Skeletal muscle satellite cell (primary cell): ENCODE measurements around the gene NUP153.
"Not testable (repeated sequence)": the region's sequence is repeated elsewhere in the genome, so short reads cannot be mapped to it uniquely, and the experiment has no call there.

Experiments
- H3K27me3 ChIP-seq: 2 replicates; pipeline ENCODE4 v1.7.0; 2013; ENCODE audit warnings: low read length; ENCODE audit not compliant: control insufficient read depth, insufficient read depth
- H3K36me3 ChIP-seq: 2 replicates; pipeline ENCODE4 v1.7.0; 2013; ENCODE audit warnings: mild to moderate bottlenecking, control low read depth, low read length; ENCODE audit not compliant: insufficient read depth
- H3K4me1 ChIP-seq: 2 replicates; pipeline ENCODE4 v1.7.0; 2013; ENCODE audit warnings: low read length; ENCODE audit not compliant: control insufficient read depth, insufficient read depth
- H3K4me2 ChIP-seq: 2 replicates; pipeline ENCODE4 v1.7.0; 2013; ENCODE audit warnings: mild to moderate bottlenecking, low read length
- H3K4me3 ChIP-seq: 2 replicates; pipeline ENCODE4 v1.7.0; 2013; ENCODE audit warnings: low read length
- H3K9ac ChIP-seq: 2 replicates; pipeline ENCODE4 v1.7.0; 2013; ENCODE audit warnings: mild to moderate bottlenecking, low read depth, low read length, moderate library complexity
- H3K9me3 ChIP-seq: replicated peaks from 2 replicates; pipeline ENCODE4 v1.7.0; 2013; ENCODE audit warnings: mild to moderate bottlenecking, control low read depth, low read length

Gene NUP153

GRCh38 chr6:17709476-17709875 is 2.8 kb upstream of the NUP153 start:
- Histone ChIP-seq H3K36me3 (no peaks in the 10 kb centered on the region), H3K9ac (no peak overlapping the region), H3K9me3 (no peaks in the 10 kb centered on the region), H3K4me3 (no peak overlapping the region), H3K4me2 (no peak overlapping the region), H3K4me1 (peaks cover 19% of the 10 kb centered on the region), H3K27me3 (no peaks in the 10 kb centered on the region)

- H3K9me3 ChIP-seq, H3K4me3 ChIP-seq, H3K27me3 ChIP-seq, H3K4me2 ChIP-seq, H3K36me3 ChIP-seq, H3K9ac ChIP-seq: not testable (repeated sequence)
- H3K4me1 ChIP-seq: peaks cover 26% of the 10 kb centered on the region
Measured at GRCh38 chr6:17708035-17708434, 1.3 kb upstream of the NUP153 start.

- H3K4me3 ChIP-seq: peak overlapping the region; percentile 65
- H3K27me3 ChIP-seq: no peaks in the 10 kb centered on the region
- peaks cover 32% of the 10 kb centered on the region for H3K4me1 ChIP-seq
- H3K9ac ChIP-seq: peak overlapping the region; percentile 82
- H3K36me3 ChIP-seq: no peaks in the 10 kb centered on the region
- H3K4me2 ChIP-seq: peak overlapping the region; percentile 83
- H3K9me3 ChIP-seq: no peaks in the 10 kb centered on the region
Measured at GRCh38 chr6:17707371-17707651, 586 bp upstream of the NUP153 start.

GRCh38 chr6:17705778-17706579 is 746 bp downstream of the NUP153 start:
- peak overlapping the region; percentile 84 for H3K4me3 ChIP-seq
- no peaks in the 10 kb centered on the region for H3K27me3 ChIP-seq
- no peaks in the 10 kb centered on the region for H3K9me3 ChIP-seq
- peak overlapping the region; percentile 94 for H3K4me2 ChIP-seq
- peak overlapping the region; percentile 99 for H3K9ac ChIP-seq
- H3K36me3 ChIP-seq: no peaks in the 10 kb centered on the region
- peaks cover 35% of the 10 kb centered on the region for H3K4me1 ChIP-seq

- Histone ChIP-seq H3K4me3 (peak overlapping the region; percentile 84), H3K4me2 (peak overlapping the region; percentile 94), H3K27me3 (no peaks in the 10 kb centered on the region), H3K9me3 (no peaks in the 10 kb centered on the region), H3K4me1 (peaks cover 31% of the 10 kb centered on the region), H3K36me3 (no peaks in the 10 kb centered on the region), H3K9ac (peak overlapping the region; percentile 99)
Measured at GRCh38 chr6:17705428-17705777, 1.3 kb downstream of the NUP153 start.

- peaks cover 29% of the 10 kb centered on the region for H3K4me1 ChIP-seq
- H3K9ac ChIP-seq: peak overlapping the region; percentile 42
- peak overlapping the region; percentile 66 for H3K4me2 ChIP-seq
- peak overlapping the region; percentile 29 for H3K4me3 ChIP-seq
- no peaks in the 10 kb centered on the region for H3K36me3 ChIP-seq
- H3K9me3 ChIP-seq: no peaks in the 10 kb centered on the region
- no peaks in the 10 kb centered on the region for H3K27me3 ChIP-seq
Measured at GRCh38 chr6:17703256-17703694, 3.5 kb downstream of the NUP153 start.

GRCh38 chr6:17700421-17701416 is 6.0 kb downstream of the NUP153 start:
- Histone ChIP-seq H3K4me3 (no peak overlapping the region), H3K9ac (no peak overlapping the region), H3K27me3 (no peaks in the 10 kb centered on the region), H3K4me2 (no peak overlapping the region), H3K4me1 (peaks cover 23% of the 10 kb centered on the region), H3K9me3 (no peaks in the 10 kb centered on the region), H3K36me3 (peaks cover 2% of the 10 kb centered on the region)

GRCh38 chr6:17691925-17692538 is 14.7 kb downstream of the NUP153 start:
- peaks cover 2% of the 10 kb centered on the region for H3K36me3 ChIP-seq
- H3K27me3 ChIP-seq: no peaks in the 10 kb centered on the region
- H3K4me2 ChIP-seq: no peak overlapping the region
- H3K9ac ChIP-seq: no peak overlapping the region
- H3K4me3 ChIP-seq: no peak overlapping the region
- peaks cover 8% of the 10 kb centered on the region for H3K4me1 ChIP-seq
- no peaks in the 10 kb centered on the region for H3K9me3 ChIP-seq

GRCh38 chr6:17688481-17688880 is 18.2 kb downstream of the NUP153 start:
- peak overlapping the region; percentile 4 for H3K4me2 ChIP-seq
- H3K4me3 ChIP-seq: no peak overlapping the region
- no peak overlapping the region for H3K9ac ChIP-seq
- H3K9me3 ChIP-seq: no peaks in the 10 kb centered on the region
- H3K36me3 ChIP-seq: peaks cover 12% of the 10 kb centered on the region
- H3K27me3 ChIP-seq: no peaks in the 10 kb centered on the region
- peaks cover 8% of the 10 kb centered on the region for H3K4me1 ChIP-seq

- H3K4me2 ChIP-seq: no peak overlapping the region
- H3K4me1 ChIP-seq: peaks cover 8% of the 10 kb centered on the region
- no peak overlapping the region for H3K4me3 ChIP-seq
- peaks cover 17% of the 10 kb centered on the region for H3K36me3 ChIP-seq
- no peaks in the 10 kb centered on the region for H3K27me3 ChIP-seq
- no peak overlapping the region for H3K9ac ChIP-seq
- H3K9me3 ChIP-seq: no peaks in the 10 kb centered on the region
Measured at GRCh38 chr6:17687136-17687535, 19.6 kb downstream of the NUP153 start.

- no peak overlapping the region for H3K4me2 ChIP-seq
- H3K9me3 ChIP-seq: no peaks in the 10 kb centered on the region
- H3K27me3 ChIP-seq: no peaks in the 10 kb centered on the region
- H3K4me1 ChIP-seq: peaks cover 8% of the 10 kb centered on the region
- H3K9ac ChIP-seq: no peak overlapping the region
- H3K36me3 ChIP-seq: peaks cover 17% of the 10 kb centered on the region
- no peak overlapping the region for H3K4me3 ChIP-seq
Measured at GRCh38 chr6:17684134-17684533, 22.6 kb downstream of the NUP153 start.
